ENCODE data around the gene TMEM17.

The TMEM17 gene

DNA sequence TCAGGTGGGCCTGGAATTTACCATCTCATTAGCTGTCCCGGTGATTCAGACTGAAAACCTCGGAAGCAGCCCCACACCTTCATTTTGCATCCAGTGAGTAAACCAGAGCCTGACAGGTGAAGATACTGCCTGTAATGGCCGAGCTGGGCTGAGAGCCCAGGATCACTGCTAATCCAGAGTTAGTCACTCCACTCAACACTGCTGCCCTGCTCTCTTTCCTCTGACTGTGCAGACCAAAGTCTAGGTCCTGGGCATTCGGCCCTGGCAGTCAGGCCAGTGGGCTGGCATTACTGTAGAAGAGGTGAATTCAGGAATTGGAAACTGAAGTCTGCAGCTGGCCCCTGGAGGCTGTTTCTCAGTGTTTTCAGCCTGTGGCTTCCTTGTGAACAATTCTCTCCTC, 44.3 kb downstream of the TMEM17 start:
- Mint-ChIP-seq H3K27ac (no peak overlapping the region), H3K27me3 (ENCODE audit: low read depth) (peaks cover 9% of the 10 kb centered on the region), H3K4me1 (ENCODE audit: low read depth) (no peaks in the 10 kb centered on the region), H3K9me3 (no peaks in the 10 kb centered on the region), H3K4me3 (no peak overlapping the region), H3K36me3 (ENCODE audit: low read depth) (no peaks in the 10 kb centered on the region)
- no peak for DNase-seq (ENCODE audit: low spot score)

- DNase-seq (ENCODE audit: low spot score): no peak
- peaks cover 9% of the 10 kb centered on the region for H3K27me3 Mint-ChIP-seq (ENCODE audit: low read depth)
These were observed 44.9 kb downstream of the TMEM17 start for GRCh38 chr2:62461017-62461553.

DNA sequence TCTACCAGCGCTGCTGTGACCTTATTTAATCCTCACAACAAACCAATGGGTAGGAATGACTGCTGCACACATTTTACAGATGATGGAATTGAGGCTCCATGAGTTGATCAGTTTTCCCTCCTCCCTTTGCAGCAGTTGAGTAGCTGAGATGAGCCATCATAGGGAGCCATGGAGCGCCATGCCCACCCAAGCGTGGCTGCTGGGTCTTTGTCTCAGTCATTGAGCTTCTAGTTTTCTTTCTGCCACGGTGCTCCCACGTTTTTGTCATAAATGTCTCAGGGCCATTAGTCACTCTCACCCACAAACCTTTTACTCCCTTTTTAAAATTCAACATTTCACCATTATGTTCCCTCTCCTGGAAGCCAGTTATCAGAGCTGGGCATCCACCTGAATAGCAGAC, 45.8 kb downstream of the TMEM17 start:
- no peak overlapping the region for H3K27ac Mint-ChIP-seq
- no peaks in the 10 kb centered on the region for H3K4me1 Mint-ChIP-seq (ENCODE audit: low read depth)

More at GRCh38 chr2:62461017-62461553, 44.9 kb downstream of the TMEM17 start:
- no peaks in the 10 kb centered on the region for H3K4me1 Mint-ChIP-seq (ENCODE audit: low read depth)
- H3K27ac Mint-ChIP-seq: no peak overlapping the region
- no peak overlapping the region for H3K4me3 Mint-ChIP-seq
- H3K9me3 Mint-ChIP-seq: no peaks in the 10 kb centered on the region
- no peaks in the 10 kb centered on the region for H3K36me3 Mint-ChIP-seq (ENCODE audit: low read depth)

GRCh38 chr2:62459672-62460071, 46.3 kb downstream of the TMEM17 start:
- no peaks in the 10 kb centered on the region for H3K4me1 Mint-ChIP-seq (ENCODE audit: low read depth)
- no peak for DNase-seq (ENCODE audit: low spot score)
- no peaks in the 10 kb centered on the region for H3K36me3 Mint-ChIP-seq (ENCODE audit: low read depth)
- no peak overlapping the region for H3K4me3 Mint-ChIP-seq
- peaks cover 9% of the 10 kb centered on the region for H3K27me3 Mint-ChIP-seq (ENCODE audit: low read depth)
- no peak overlapping the region for H3K27ac Mint-ChIP-seq
- H3K9me3 Mint-ChIP-seq: no peaks in the 10 kb centered on the region

More for the DNA sequence above, 45.8 kb downstream of the TMEM17 start:
- Mint-ChIP-seq H3K4me3 (no peak overlapping the region), H3K9me3 (no peaks in the 10 kb centered on the region), H3K36me3 (ENCODE audit: low read depth) (no peaks in the 10 kb centered on the region), H3K27me3 (ENCODE audit: low read depth) (peaks cover 9% of the 10 kb centered on the region)
- DNase-seq (ENCODE audit: low spot score): no peak

GRCh38 chr2:62459106-62459505, 46.9 kb downstream of the TMEM17 start:
- Mint-ChIP-seq H3K27me3 (ENCODE audit: low read depth) (peaks cover 9% of the 10 kb centered on the region), H3K27ac (no peak overlapping the region), H3K4me1 (ENCODE audit: low read depth) (no peaks in the 10 kb centered on the region), H3K9me3 (no peaks in the 10 kb centered on the region), H3K36me3 (ENCODE audit: low read depth) (no peaks in the 10 kb centered on the region), H3K4me3 (no peak overlapping the region)
- no peak for DNase-seq (ENCODE audit: low spot score)

- no peak for DNase-seq (ENCODE audit: low spot score)
- no peaks in the 10 kb centered on the region for H3K4me1 Mint-ChIP-seq (ENCODE audit: low read depth)
- H3K9me3 Mint-ChIP-seq: no peaks in the 10 kb centered on the region
- no peaks in the 10 kb centered on the region for H3K36me3 Mint-ChIP-seq (ENCODE audit: low read depth)
- peaks cover 9% of the 10 kb centered on the region for H3K27me3 Mint-ChIP-seq (ENCODE audit: low read depth)
- no peak overlapping the region for H3K27ac Mint-ChIP-seq
- no peak overlapping the region for H3K4me3 Mint-ChIP-seq
These were observed 47.3 kb downstream of the TMEM17 start for GRCh38 chr2:62458671-62459081.

DNA sequence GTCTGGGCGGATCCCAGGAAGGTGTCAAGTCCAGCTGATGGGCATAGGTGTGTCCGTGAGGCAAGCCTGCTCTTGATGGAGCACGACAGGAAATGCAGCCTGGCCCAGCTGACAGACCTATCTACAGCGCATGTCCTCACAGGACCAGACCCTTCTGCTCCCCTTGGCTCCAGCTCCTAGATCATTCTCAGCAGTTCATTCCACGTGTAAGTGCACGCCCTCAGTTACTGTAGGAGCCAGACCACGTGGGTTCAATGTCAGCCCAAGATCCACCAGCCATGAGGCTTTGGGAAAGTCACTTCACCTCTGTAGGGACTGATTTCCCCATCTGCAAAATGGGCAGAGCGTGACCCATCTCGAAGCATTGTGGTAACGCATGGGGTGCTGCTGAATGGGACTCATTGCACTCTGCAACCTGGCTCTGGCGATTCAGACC, 47.8 kb downstream of the TMEM17 start:
- peaks cover 9% of the 10 kb centered on the region for H3K27me3 Mint-ChIP-seq (ENCODE audit: low read depth)
- DNase-seq (ENCODE audit: low spot score): no peak
- H3K9me3 Mint-ChIP-seq: no peaks in the 10 kb centered on the region
- H3K4me3 Mint-ChIP-seq: no peak overlapping the region
- H3K36me3 Mint-ChIP-seq (ENCODE audit: low read depth): no peaks in the 10 kb centered on the region
- no peaks in the 10 kb centered on the region for H3K4me1 Mint-ChIP-seq (ENCODE audit: low read depth)
- no peak overlapping the region for H3K27ac Mint-ChIP-seq

- Mint-ChIP-seq H3K4me1 (ENCODE audit: low read depth) (no peaks in the 10 kb centered on the region), H3K36me3 (ENCODE audit: low read depth) (no peaks in the 10 kb centered on the region), H3K27ac (no peak overlapping the region), H3K9me3 (no peaks in the 10 kb centered on the region), H3K4me3 (peak overlapping the region; percentile 40), H3K27me3 (ENCODE audit: low read depth) (peaks cover 9% of the 10 kb centered on the region)
- no peak for DNase-seq (ENCODE audit: low spot score)
These were observed 48.4 kb downstream of the TMEM17 start for GRCh38 chr2:62457556-62457955.

GRCh38 chr2:62456721-62457539, 49.1 kb downstream of the TMEM17 start:
- no peaks in the 10 kb centered on the region for H3K9me3 Mint-ChIP-seq
- peak overlapping the region; percentile 40 for H3K4me3 Mint-ChIP-seq
- no peaks in the 10 kb centered on the region for H3K36me3 Mint-ChIP-seq (ENCODE audit: low read depth)
- H3K27me3 Mint-ChIP-seq (ENCODE audit: low read depth): peaks cover 9% of the 10 kb centered on the region
- DNase-seq (ENCODE audit: low spot score): peak; percentile 60
- no peak overlapping the region for H3K27ac Mint-ChIP-seq
- H3K4me1 Mint-ChIP-seq (ENCODE audit: low read depth): no peaks in the 10 kb centered on the region

DNA sequence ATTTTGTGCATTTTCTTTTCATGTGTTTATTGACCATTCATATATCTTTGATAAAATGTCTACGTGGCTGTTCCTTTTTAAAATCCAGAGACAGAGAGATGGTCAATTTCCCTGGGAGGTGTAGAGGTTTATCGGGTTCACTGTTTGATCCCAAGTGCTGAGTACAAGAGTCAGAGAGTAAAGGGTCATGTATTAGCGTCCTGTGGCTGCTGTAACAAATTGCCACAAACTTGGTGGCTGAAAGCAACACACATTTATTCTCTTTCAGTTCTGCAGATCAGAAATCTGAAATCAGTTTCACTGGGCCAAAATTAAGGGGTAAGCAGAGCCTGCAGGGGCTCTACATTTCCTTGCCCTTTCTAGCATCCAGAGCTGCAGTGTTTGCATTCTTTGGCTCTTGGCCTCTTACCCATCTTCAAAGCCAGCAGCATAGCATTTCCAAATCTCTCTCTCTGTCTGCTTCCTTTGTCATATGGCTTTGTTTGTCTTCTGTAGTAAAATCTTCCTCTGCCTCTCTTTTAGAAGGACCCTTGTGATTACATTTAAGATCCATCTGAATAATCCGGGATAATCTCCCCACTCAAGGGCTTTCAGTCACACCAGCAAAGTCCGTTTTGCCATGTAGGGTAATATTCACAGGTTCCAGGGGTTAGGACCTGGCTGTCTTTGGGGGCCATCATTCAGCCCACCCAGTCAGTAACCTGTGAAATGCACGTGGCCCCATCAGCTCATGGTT, 49.9 kb downstream of the TMEM17 start:
- no peak overlapping the region for H3K4me3 Mint-ChIP-seq
- DNase-seq (ENCODE audit: low spot score): no peak
- H3K9me3 Mint-ChIP-seq: no peaks in the 10 kb centered on the region

DNA sequence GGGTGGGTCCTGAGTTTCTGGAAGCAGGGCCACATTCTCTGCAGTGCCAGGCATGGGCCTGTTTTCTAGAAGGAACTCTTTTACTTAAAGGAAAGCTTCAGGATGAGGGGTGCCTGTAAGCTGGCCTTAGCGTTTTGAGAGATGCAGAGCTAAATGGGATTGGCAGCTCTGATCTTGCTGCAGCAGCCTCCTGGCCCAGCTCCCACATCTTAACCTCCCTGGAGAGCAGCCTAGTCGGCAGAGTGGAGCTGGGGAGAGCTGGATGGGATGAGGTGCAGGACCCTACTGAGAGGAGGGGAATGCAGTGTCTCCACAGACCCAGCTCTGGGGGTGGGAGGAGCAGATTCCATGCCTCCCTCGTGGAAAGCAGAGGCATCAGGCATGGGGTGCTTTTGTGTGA, 52.0 kb downstream of the TMEM17 start:
- Mint-ChIP-seq H3K27ac (no peak overlapping the region), H3K36me3 (ENCODE audit: low read depth) (no peaks in the 10 kb centered on the region), H3K9me3 (no peaks in the 10 kb centered on the region), H3K4me3 (no peak overlapping the region), H3K27me3 (ENCODE audit: low read depth) (peaks cover 9% of the 10 kb centered on the region), H3K4me1 (ENCODE audit: low read depth) (no peaks in the 10 kb centered on the region)
- no peak for DNase-seq (ENCODE audit: low spot score)

More for the DNA sequence above, 49.9 kb downstream of the TMEM17 start:
- no peaks in the 10 kb centered on the region for H3K36me3 Mint-ChIP-seq (ENCODE audit: low read depth)
- H3K4me1 Mint-ChIP-seq (ENCODE audit: low read depth): no peaks in the 10 kb centered on the region
- no peak overlapping the region for H3K27ac Mint-ChIP-seq
- H3K27me3 Mint-ChIP-seq (ENCODE audit: low read depth): peaks cover 9% of the 10 kb centered on the region

DNA sequence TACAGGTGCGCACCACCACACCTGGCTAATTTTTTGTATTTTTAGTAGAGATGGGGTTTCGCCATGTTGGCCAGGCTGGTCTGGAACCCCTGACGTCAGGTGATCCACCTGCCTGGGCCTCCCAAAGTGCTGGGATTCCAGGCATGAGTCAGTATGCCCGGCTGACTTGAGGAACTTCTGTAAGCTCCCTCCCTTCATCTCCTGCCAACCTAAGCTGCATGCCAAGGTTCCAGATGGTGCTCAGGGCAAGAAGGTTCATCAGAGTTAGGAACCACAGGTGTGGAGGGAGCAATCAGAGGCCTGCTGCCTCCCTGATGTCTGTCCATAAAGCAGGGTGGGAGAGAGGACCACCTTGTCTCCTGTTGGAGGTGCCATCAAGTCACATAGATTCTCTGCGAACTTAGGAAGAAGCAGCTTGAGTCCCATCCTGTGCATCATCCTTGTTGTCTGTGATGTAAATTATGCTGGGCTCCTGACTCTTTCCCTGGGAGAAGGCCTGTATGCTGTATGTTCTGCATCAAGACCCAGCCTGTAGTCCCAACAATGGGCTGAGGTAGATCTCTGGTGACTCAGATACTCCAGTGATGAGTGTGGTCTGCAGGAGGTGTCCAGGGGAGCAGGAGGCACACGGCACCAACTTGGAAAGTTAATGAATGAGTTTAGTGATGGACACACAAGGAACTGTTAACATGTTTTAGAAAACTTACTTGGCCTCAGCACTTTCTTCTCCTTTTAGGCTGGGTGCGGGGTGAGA, 53.1 kb downstream of the TMEM17 start:
- Mint-ChIP-seq H3K4me3 (no peak overlapping the region), H3K9me3 (no peaks in the 10 kb centered on the region), H3K27ac (no peak overlapping the region), H3K36me3 (ENCODE audit: low read depth) (no peaks in the 10 kb centered on the region), H3K27me3 (ENCODE audit: low read depth) (peaks cover 3% of the 10 kb centered on the region), H3K4me1 (ENCODE audit: low read depth) (no peaks in the 10 kb centered on the region)
- no peak for DNase-seq (ENCODE audit: low spot score)

DNA sequence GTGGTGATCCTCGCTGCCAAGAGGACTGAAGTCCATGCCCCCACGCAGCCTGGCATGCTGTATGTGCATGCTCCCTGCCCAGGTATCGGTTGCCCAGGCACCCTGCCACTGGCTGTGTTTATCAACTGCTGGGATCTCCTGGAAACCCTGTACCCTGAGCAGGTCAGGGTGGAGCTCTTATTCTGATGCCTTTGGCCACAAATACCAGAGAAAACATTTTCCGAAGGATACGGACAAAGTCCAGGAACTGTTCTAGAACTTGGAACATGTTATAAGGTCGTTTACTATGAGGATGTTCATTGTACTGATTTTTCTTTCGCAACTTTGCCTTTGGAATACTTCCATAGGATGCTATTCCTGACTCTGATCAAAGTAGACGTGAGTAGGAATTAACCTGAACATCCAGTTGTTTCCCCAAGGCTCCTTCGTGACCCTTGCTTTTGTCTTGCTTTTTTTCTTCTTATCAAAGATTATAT, 55.2 kb downstream of the TMEM17 start:
- Mint-ChIP-seq H3K4me3 (no peak overlapping the region), H3K27ac (no peak overlapping the region), H3K27me3 (ENCODE audit: low read depth) (no peaks in the 10 kb centered on the region)

More for the DNA sequence above, 55.2 kb downstream of the TMEM17 start:
- H3K36me3 Mint-ChIP-seq (ENCODE audit: low read depth): no peaks in the 10 kb centered on the region
- H3K9me3 Mint-ChIP-seq: no peaks in the 10 kb centered on the region
- no peaks in the 10 kb centered on the region for H3K4me1 Mint-ChIP-seq (ENCODE audit: low read depth)
- no peak for DNase-seq (ENCODE audit: low spot score)

Measured in T-helper 2 cell treated with Interferon-gamma antibody and Interleukin-4, amounts not matched to agents 5 μg/mL and 100 μg/mL, for 36 hours (primary cell).